Ishikawa (cell line): ENCODE results near the gene LRRC59.

ENCODE experiments used
- CEBPB ChIP-seq: IDR thresholded peaks from 2 replicates; pipeline ENCODE4 v1.6.1; 2012
- CREB1 ChIP-seq: IDR thresholded peaks from 2 replicates; pipeline ENCODE4 v1.6.1; 2012; ENCODE audit warnings: low read depth
- EGR1 ChIP-seq: IDR thresholded peaks from 2 replicates; pipeline ENCODE4 v1.6.1; 2012
- EP300 ChIP-seq: IDR thresholded peaks from 2 replicates; pipeline ENCODE4 v1.6.1; 2012; ENCODE audit warnings: borderline replicate concordance
- FOXM1 ChIP-seq: IDR thresholded peaks from 2 replicates; pipeline ENCODE4 v1.6.1; 2012; ENCODE audit warnings: low read depth, borderline replicate concordance
- MAX ChIP-seq: IDR thresholded peaks from 2 replicates; pipeline ENCODE4 v1.6.1; 2012
- NFIC ChIP-seq: IDR thresholded peaks from 2 replicates; pipeline ENCODE4 v1.6.1; 2012
- RAD21 ChIP-seq: IDR thresholded peaks from 2 replicates; pipeline ENCODE4 v1.6.1; 2012; ENCODE audit warnings: low read depth
- REST ChIP-seq: IDR thresholded peaks from 2 replicates; pipeline ENCODE4 v1.6.1; 2012; ENCODE audit warnings: low read depth, mild to moderate bottlenecking
- TAF1 ChIP-seq: IDR thresholded peaks from 2 replicates; pipeline ENCODE4 v1.6.1; 2012; ENCODE audit warnings: low read depth, mild to moderate bottlenecking
- TCF12 ChIP-seq: IDR thresholded peaks from 2 replicates; pipeline ENCODE4 v1.6.1; 2012; ENCODE audit warnings: low read depth
- TEAD4 ChIP-seq: IDR thresholded peaks from 2 replicates; pipeline ENCODE4 v1.6.1; 2012
- USF1 ChIP-seq: IDR thresholded peaks from 2 replicates; pipeline ENCODE4 v1.6.1; 2012
- YY1 ChIP-seq: IDR thresholded peaks from 2 replicates; pipeline ENCODE4 v1.6.1; 2012; ENCODE audit warnings: low read depth
- ZBTB7A ChIP-seq: IDR thresholded peaks from 2 replicates; pipeline ENCODE4 v1.6.1; 2012; ENCODE audit warnings: low read depth

LRRC59 gene

GRCh38 chr17:50355701-50356341 is 41.5 kb downstream of the LRRC59 start:
- no peak for TF ChIP-seq RAD21
- TF ChIP-seq TCF12: no peak
- TF ChIP-seq FOXM1: no peak
- TF ChIP-seq TAF1: no peak
- no peak for TF ChIP-seq YY1
- no peak for TF ChIP-seq REST
- TF ChIP-seq USF1: no peak
- TF ChIP-seq ZBTB7A: no peak
- no peak for TF ChIP-seq TEAD4
- TF ChIP-seq NFIC: no peak
- TF ChIP-seq CEBPB: no peak

GRCh38 chr17:50355336-50355700 is 42.0 kb downstream of the LRRC59 start:
- TF ChIP-seq ZBTB7A: no peak
- no peak for TF ChIP-seq REST
- TF ChIP-seq YY1: no peak
- TF ChIP-seq NFIC: no peak
- TF ChIP-seq FOXM1: no peak
- no peak for TF ChIP-seq EP300
- no peak for TF ChIP-seq CEBPB
- no peak for TF ChIP-seq EGR1
- TF ChIP-seq RAD21: no peak
- no peak for TF ChIP-seq TAF1
- no peak for TF ChIP-seq CREB1
- TF ChIP-seq MAX: no peak
- no peak for TF ChIP-seq USF1
- TF ChIP-seq TEAD4: no peak
- TF ChIP-seq TCF12: no peak

GRCh38 chr17:50354776-50355175 is 42.5 kb downstream of the LRRC59 start:
- TF ChIP-seq RAD21 (no peak), TAF1 (no peak), TCF12 (no peak), EP300 (no peak), EGR1 (no peak)

GRCh38 chr17:50354198-50354597 is 43.1 kb downstream of the LRRC59 start:
- TF ChIP-seq FOXM1 (no peak), TCF12 (no peak), RAD21 (no peak), TEAD4 (no peak), TAF1 (no peak), EP300 (no peak), EGR1 (no peak), CREB1 (no peak), USF1 (no peak), NFIC (no peak)

- TF ChIP-seq USF1 (no peak), FOXM1 (no peak), CREB1 (no peak), TEAD4 (no peak), TCF12 (no peak), ZBTB7A (no peak), REST (no peak), CEBPB (no peak), EGR1 (no peak), NFIC (no peak), EP300 (no peak), YY1 (no peak), TAF1 (no peak), MAX (no peak), RAD21 (no peak)
These were observed 43.6 kb downstream of the LRRC59 start for GRCh38 chr17:50353600-50354195.
